HUES64 (cell line): Measurements from ENCODE around the gene KCND3.

Source experiments
- H3K27ac ChIP-seq: 2 replicates; pipeline ENCODE4 v1.7.0; 2013; ENCODE audit warnings: low read depth, low read length, inconsistent platforms
- H3K27me3 ChIP-seq: 2 replicates; pipeline ENCODE4 v1.6.1; 2013; ENCODE audit warnings: mild to moderate bottlenecking, low read length; ENCODE audit not compliant: insufficient read depth
- H3K36me3 ChIP-seq: 2 replicates; pipeline ENCODE4 v1.6.1; 2013; ENCODE audit warnings: mild to moderate bottlenecking, low read length; ENCODE audit not compliant: insufficient read depth
- H3K4me1 ChIP-seq: 2 replicates; pipeline ENCODE4 v1.6.1; 2013; ENCODE audit warnings: mild to moderate bottlenecking, low read length, moderate library complexity; ENCODE audit not compliant: insufficient read depth
- H3K4me3 ChIP-seq: 2 replicates; pipeline ENCODE4 v1.5.1; 2013; ENCODE audit warnings: mild to moderate bottlenecking, low read length, moderate library complexity
- H3K9ac ChIP-seq: 2 replicates; pipeline ENCODE4 v1.6.1; 2013; ENCODE audit warnings: mild to moderate bottlenecking, low read depth, low read length
- H3K9me3 ChIP-seq: 2 replicates; pipeline ENCODE4 v1.6.1; 2013; ENCODE audit warnings: low read depth, low read length; ENCODE audit not compliant: insufficient read depth
- WGBS: fragments of 150-250, 120-280 bp; methylation state at CpG from one replicate; pipeline ENCODE4 v1.1.7; 2013; ENCODE audit warnings: missing lambda C conversion rate; 5-methylcytosine and 5-hydroxymethylcytosine counted together

The KCND3 gene

DNA sequence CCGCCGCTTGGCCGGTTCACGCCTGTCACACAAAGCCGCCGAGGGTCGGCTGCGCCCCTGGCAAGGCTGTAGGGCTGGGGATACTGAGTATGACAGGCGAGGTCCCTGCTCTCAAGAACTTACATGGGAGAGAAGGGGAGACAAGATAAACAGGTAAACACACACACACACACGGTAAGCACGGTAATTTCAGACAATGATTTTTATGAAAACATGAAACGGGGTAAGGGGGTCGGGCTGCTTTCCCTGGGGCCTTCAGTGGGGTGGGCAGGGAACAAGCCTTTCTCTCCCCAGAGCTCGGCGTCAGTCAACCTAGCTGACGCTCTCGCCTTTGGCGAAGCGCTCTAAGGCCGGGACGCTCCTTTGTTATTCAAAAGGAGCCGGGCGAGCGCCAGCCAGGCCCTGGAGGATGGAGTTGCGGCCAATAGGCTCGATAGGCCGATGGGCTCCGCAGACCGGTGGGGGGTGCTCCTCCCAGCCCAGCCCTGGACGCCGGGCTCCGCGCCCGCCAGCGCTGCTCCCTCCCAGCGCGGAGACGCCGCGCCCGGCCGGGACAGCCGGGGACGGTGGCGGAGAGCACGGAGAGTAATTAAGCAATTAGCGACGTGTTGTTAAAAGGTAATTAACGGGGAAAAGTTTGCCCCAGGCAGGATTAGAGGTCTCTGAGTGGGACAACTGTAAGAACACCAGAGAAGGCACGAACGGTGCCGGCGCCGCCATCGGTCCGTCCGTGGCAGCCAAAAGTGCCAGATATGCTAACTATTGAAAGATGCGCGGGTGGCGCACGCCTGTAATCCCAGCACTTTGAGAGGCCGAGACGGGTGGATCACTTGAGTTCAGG is 249.3 kb downstream of the KCND3 start:
- Histone ChIP-seq H3K36me3 (no peaks in the 10 kb centered on the region), H3K27me3 (peaks cover 17% of the 10 kb centered on the region), H3K4me3 (peak overlapping the region; percentile 74), H3K4me1 (peaks cover 27% of the 10 kb centered on the region), H3K9me3 (no peaks in the 10 kb centered on the region), H3K9ac (peak overlapping the region; percentile 40), H3K27ac (peak overlapping the region; percentile 89; the same call in 1 of the 2 replicates)
- under 1% methylated on average over 61 of the region's 63 CpGs for WGBS

DNA sequence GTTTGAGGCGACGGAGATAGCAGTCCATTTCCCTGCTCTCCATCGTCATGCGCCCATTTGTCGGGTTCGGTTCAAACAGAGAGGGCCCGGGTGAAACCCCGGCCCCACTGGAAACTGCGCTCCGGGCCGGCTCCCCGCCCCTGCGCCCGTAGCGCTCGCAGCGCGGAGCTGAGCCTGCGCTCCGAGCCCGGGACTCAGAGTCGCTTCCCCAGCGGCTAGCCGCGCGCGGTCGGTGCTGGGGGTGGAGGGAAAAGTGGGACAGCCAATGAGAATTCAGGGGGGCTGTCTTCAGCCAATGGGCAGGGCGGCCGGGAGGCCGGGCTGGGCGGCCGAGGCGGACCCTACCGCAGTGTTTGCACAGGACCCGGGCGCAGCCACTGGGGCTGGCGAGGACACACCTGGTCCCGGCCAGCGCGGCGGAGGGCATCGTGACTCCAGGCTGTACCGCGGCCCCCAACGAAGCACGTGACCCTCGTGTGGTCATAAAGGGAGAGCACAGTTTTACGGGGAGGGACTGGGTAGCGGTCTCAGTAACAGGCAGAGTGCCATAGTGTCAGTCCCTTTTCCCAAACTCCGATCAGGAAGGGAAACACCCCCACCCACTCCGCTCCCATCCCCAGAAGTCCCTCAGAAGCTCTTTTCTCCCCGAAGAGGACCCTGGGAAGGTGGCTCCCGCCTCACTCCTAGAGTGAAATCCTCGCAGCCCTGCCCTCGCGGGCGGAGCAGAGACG is 250.1 kb downstream of the KCND3 start, which contains the start of gene INKA2:
Gene INKA2 (minus strand): TSS at position 202 of the 731 bp plus-strand sequence. CDS start 153 bp downstream, at position 49.
- peak within 1 kb of the TSS; percentile 74 for H3K4me3 ChIP-seq
- no peaks in the 10 kb centered on the region for H3K36me3 ChIP-seq
- peaks cover 27% of the 10 kb centered on the region for H3K4me1 ChIP-seq
- peak within 1 kb of the TSS; percentile 64 for H3K9ac ChIP-seq
- H3K9me3 ChIP-seq: no peaks in the 10 kb centered on the region
- peaks cover 17% of the 10 kb centered on the region for H3K27me3 ChIP-seq
- WGBS: under 1% methylated on average over 59 of the region's 59 CpGs
- peak within 1 kb of the TSS; percentile 89; the same call in 1 of the 2 replicates for H3K27ac ChIP-seq

DNA sequence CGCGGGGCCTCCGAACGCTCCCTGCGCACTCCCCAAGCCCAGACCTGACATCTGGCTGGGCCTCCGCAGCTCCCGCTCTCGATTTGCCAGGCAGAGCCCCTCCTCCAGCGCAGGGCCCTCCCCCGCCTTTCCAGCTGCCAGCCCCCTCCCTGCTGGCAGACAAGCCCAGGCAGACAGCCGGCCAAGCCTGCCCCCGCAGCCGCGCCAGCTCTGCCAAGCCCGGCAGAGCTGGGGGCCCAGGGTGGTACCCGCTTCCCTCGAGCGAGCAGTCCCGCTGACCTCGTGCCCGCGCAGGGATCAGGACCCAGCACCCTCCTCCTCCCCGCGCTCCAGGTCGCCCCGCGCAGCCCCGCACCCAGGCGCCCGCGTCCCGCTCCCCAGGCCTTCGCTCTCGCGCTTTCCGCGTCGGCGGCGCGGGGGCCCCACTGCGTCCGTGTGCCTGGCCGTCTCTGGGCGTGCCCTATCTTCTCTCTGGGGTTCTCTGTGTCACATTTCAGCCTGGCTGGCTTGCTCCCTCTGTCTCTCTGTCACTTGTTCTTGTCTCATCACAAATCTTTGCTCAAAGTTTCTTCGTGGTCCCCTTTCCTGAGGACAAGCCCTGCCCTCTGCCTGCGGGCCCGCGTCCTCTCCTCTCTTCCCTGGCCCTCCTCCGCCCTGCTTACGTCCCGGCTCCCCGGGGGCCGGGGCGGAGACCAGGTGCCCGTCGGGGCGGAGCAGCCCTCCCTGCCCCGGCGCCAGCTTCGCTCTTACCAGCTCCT is 250.9 kb downstream of the KCND3 start:
- H3K4me1 ChIP-seq: peaks cover 27% of the 10 kb centered on the region
- H3K27ac ChIP-seq: peak overlapping the region; percentile 71; the same call in 1 of the 2 replicates
- no peaks in the 10 kb centered on the region for H3K36me3 ChIP-seq
- peak overlapping the region; percentile 74 for H3K4me3 ChIP-seq
- H3K9ac ChIP-seq: peak overlapping the region; percentile 64
- H3K27me3 ChIP-seq: peaks cover 17% of the 10 kb centered on the region
- under 1% methylated on average over 61 of the region's 61 CpGs for WGBS
- no peaks in the 10 kb centered on the region for H3K9me3 ChIP-seq

DNA sequence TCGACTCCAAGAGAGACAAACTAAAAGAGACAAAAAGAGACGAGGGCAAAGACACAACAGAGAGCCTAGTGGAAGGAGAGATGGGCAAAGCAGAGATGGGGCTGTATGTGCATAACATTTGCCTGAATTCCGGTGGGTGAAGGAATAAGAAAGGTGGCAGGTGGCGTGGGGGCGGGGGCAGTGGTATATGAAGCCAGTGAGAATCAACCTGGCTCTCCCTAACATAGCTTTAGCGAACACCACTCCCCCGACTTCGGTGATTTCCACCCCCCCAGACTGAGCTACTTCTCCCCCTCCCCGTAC is 251.4 kb downstream of the KCND3 start:
- Histone ChIP-seq H3K4me3 (peak overlapping the region; percentile 74), H3K27me3 (peaks cover 17% of the 10 kb centered on the region), H3K9ac (peak overlapping the region; percentile 64; the same call in 1 of the 2 replicates), H3K4me1 (peaks cover 27% of the 10 kb centered on the region), H3K36me3 (no peaks in the 10 kb centered on the region), H3K9me3 (no peaks in the 10 kb centered on the region), H3K27ac (no peak overlapping the region; the same call in 1 of the 2 replicates)
- WGBS: 4% methylated on average over 9 of the region's 9 CpGs

DNA sequence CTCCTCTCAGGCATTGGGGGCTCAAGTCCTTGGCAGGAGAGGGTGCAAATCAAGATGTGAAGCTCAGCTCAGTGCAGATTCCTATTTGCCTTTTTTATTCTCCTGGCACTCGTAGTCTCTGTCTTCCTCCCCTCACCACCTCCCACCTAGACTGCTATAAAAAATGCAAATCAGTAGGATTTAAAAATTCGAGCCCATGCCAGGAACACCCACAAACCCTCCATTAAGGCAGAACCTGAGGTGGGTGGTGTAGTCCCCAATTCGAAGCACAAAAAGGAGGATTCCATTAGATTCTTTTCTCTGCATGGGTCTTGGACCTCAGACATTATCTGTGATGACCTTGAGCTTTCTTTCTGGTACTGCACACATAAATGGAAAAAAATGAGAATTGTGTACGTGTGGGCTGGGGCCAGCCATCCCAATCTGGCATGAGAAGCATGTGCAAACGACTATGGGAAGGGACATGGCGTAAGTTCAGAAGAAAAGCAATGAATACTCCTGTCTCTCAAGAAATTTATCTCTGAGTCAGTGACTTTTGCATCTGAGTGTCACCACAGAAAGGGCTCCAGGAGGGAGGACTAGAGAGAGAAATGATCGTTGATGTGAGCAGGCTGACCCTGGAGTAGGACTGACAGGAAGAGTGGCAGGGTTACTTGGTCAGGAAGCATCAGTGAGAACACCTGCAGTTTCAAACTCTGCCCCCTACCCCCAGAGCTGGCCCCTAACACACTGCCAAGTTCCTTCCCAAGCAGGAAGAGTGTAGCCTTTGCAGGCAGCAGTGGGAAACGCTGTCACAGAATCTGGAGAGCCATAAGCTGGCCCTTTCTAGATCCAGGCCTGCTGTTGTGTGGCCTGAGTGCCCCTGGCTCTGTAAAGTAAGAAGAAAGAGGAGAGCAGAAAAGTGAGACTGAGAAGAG is 252.0 kb downstream of the KCND3 start:
- peaks cover 17% of the 10 kb centered on the region for H3K27me3 ChIP-seq
- H3K9me3 ChIP-seq: no peaks in the 10 kb centered on the region
- 47% methylated on average over 8 of the region's 8 CpGs for WGBS
- H3K36me3 ChIP-seq: no peaks in the 10 kb centered on the region
- H3K27ac ChIP-seq: no peak overlapping the region
- H3K4me1 ChIP-seq: peaks cover 27% of the 10 kb centered on the region
- H3K4me3 ChIP-seq: peak overlapping the region; percentile 74
- H3K9ac ChIP-seq: no peak overlapping the region

DNA sequence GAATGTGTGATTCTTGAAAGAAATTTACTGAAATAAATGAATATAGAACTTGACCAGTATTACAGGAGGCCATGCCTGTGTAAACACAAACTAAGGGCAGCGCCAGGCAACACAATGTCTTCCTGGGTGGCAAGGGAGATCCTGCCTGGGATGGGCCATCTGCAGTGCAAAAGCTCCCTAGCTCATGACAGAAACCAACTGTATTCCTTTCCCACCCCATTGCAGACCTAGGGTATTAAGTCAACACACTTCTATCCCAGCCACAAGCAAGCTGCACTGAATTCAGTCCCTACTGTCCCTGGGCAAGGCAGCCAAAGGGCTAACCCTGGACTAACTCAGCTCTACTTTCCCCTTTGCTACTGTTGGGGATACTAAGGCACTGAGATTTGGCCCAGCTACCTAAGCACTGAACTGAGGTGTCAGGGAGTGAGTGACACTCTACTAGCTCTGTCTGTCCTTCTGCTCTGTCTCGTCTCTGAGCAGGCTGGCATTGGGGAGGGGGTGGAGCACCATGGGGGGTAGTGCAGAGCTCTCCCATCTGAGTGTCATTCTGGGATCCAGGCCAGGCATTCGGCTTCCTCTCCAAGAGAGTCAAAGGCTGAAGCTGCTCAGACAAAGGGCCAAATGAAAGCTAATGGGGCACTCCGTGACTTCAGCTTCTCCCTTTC is 252.8 kb downstream of the KCND3 start:
- no peaks in the 10 kb centered on the region for H3K9me3 ChIP-seq
- no peak overlapping the region for H3K9ac ChIP-seq
- H3K36me3 ChIP-seq: no peaks in the 10 kb centered on the region
- peaks cover 13% of the 10 kb centered on the region for H3K27me3 ChIP-seq
- 57% methylated on average over 4 of the region's 4 CpGs for WGBS
- H3K27ac ChIP-seq: no peak overlapping the region; the same call in 1 of the 2 replicates
- peaks cover 27% of the 10 kb centered on the region for H3K4me1 ChIP-seq
- peak overlapping the region; percentile 74 for H3K4me3 ChIP-seq

DNA sequence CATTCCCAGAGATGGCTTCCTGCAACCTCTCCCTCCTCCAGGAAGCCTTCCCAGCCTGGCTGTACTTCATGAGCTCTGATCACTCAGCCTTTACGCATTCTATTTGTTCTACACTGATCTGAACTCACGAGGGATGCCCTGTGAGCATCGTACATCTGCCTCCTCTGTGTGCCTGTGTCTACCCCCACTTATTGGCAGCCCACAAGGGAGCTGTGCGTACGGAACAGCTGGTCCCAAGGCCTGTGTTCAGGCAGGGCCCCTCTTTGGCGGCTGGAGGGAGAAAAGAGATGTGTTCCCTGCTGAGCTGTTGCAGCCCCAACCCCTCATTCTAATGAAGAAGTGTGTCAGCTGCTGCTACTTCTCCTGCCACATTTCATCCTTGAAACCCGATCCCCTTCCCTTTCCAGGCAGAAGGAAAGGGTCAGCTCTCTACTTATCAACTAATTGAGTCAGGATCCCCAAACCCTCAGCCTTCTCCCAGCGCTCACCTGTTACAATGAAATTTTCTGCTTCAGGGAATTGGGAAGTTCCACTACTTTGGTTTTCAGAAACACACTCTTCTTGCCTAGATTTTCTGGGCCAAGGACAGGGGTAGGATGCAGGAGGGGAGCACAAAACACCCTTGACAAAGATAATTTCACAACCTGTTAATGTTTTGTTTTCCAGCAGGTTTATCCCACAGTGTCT is 253.5 kb downstream of the KCND3 start:
- H3K4me1 ChIP-seq: peaks cover 27% of the 10 kb centered on the region
- H3K4me3 ChIP-seq: peak overlapping the region; percentile 31
- peak overlapping the region; percentile 38; the same call in 1 of the 2 replicates for H3K27ac ChIP-seq
- no peak overlapping the region for H3K9ac ChIP-seq
- H3K27me3 ChIP-seq: peaks cover 7% of the 10 kb centered on the region
- H3K36me3 ChIP-seq: no peaks in the 10 kb centered on the region
- no peaks in the 10 kb centered on the region for H3K9me3 ChIP-seq
- WGBS: 26% methylated on average over 8 of the region's 8 CpGs

DNA sequence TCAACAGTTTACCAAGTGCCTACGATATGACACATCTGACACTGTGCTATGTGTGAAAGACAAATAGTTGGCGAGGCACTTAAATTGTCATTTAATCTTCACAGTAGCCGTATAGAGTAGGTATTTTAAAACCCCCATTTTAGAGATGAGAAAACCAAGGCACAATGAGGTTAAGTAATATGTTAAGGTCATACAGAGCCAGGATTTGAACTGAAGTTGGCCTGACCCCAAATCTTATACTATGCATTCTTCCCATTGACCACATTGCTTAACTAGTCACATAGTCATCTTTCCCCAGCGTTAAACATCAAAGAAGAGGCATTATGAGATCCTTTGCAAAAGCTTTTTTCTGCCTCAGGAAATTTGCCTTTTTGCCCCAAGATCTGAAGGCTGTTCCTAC is 254.1 kb downstream of the KCND3 start:
- 96% methylated on average over 4 of the region's 4 CpGs for WGBS
- H3K9me3 ChIP-seq: no peaks in the 10 kb centered on the region
- no peak overlapping the region for H3K4me3 ChIP-seq
- H3K36me3 ChIP-seq: no peaks in the 10 kb centered on the region
- peaks cover 5% of the 10 kb centered on the region; the same call in 1 of the 2 replicates for H3K27me3 ChIP-seq
- no peak overlapping the region for H3K27ac ChIP-seq
- peaks cover 28% of the 10 kb centered on the region for H3K4me1 ChIP-seq
- no peak overlapping the region for H3K9ac ChIP-seq

DNA sequence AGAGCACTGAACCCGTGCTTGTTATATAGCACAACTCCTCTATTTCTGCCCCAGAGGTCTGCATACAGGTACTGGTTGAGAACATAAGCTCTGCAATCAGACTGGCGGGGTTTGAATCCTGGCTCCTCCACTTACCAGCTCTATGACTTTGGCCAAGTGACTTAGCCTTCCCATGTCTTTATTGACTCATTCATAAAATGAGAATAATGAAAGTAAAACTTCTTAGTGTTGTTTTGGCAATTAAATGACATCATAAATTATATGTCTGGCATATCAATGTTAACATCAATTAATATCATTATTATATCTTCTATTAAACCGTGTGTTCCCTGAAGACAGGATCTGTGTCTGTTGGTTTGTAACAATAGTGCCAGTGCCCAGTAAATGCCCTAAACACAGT is 254.6 kb downstream of the KCND3 start:
- H3K27me3 ChIP-seq: peaks cover 5% of the 10 kb centered on the region; the same call in 1 of the 2 replicates
- H3K4me1 ChIP-seq: peaks cover 33% of the 10 kb centered on the region
- H3K27ac ChIP-seq: no peak overlapping the region
- no peaks in the 10 kb centered on the region for H3K36me3 ChIP-seq
- 88% methylated on average over 2 of the region's 3 CpGs for WGBS
- H3K9me3 ChIP-seq: no peaks in the 10 kb centered on the region
- H3K4me3 ChIP-seq: no peak overlapping the region
- H3K9ac ChIP-seq: no peak overlapping the region
